ENCODE results near the gene RAP1GAP.

RAP1GAP gene

DNA sequence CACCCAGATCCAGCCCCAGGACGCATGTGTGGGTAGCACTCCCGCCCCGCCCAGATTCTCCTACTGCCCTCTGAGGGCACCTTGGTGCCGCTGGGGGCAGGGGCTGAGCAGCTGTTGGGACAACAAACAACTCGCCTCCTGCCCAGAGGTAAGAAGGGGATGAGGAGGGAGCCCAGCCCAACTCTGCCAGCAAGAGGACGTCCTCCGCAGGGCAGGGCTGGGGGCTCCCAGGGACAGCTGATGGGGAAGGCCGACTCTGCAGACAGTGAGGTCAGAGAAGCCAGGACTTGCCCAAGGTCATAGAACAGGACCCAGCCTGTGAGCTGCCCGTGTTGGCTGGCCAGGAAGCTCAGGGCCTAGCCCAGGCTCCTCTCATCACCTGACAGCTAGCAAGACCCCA lies 18.8 kb downstream of the RAP1GAP start:
- H3K27me3 Mint-ChIP-seq (ENCODE audit: low read depth) = peaks cover 34% of the 10 kb centered on the region
- peaks cover 9% of the 10 kb centered on the region for H3K4me1 Mint-ChIP-seq (ENCODE audit: low read depth)
- no peak overlapping the region for H3K27ac Mint-ChIP-seq
- peak overlapping the region; percentile 34 for H3K4me3 Mint-ChIP-seq
- H3K9me3 Mint-ChIP-seq = no peaks in the 10 kb centered on the region
- no peak for DNase-seq (ENCODE audit: low spot score)
- no peaks in the 10 kb centered on the region for H3K36me3 Mint-ChIP-seq (ENCODE audit: low read depth)

DNA sequence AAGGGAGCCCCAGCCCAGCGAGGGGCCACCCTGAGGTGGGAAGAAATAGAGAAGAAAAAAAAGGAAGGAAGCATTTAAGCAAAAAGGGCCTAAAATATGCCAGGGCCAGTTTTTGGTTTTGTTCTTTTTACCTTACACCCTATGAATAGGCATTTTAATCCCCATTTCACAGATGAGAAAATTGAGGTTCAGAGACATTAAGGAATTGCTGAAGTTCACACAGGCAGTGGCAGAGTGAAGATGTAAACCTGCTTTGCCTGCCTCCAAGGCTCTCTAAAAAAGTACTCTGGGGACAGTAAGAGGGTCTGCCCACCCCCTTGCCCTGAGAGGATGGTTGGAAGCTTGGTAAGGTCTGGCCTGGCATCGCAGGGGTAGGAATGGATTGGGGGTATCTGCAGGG lies 19.8 kb downstream of the RAP1GAP start:
- Mint-ChIP-seq H3K27ac (no peak overlapping the region), H3K27me3 (ENCODE audit: low read depth) (peaks cover 30% of the 10 kb centered on the region), H3K36me3 (ENCODE audit: low read depth) (no peaks in the 10 kb centered on the region), H3K4me1 (ENCODE audit: low read depth) (peaks cover 9% of the 10 kb centered on the region), H3K4me3 (no peak overlapping the region), H3K9me3 (no peaks in the 10 kb centered on the region)
- DNase-seq (ENCODE audit: low spot score) = no peak

DNA sequence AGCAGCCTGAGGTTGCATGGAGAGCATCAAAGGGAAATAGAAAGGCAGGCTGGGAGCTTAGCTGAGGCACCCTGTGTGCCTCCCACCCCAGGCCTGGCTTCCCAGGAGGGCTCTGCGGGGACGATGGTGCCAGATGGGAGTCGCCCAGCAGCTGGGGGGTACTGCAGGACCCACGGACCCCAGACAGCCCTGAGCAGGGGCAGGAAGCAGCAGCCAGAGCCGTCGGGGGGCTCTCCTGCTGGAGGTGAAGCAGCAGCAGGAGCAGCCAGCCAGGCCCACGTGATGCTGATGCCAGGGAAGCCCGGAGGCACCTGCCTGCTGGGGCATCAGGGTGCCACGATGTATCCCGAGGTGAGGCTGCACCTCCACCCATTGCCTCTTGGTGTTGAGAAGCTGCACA lies 20.4 kb downstream of the RAP1GAP start:
- Mint-ChIP-seq H3K27ac (no peak overlapping the region), H3K4me1 (ENCODE audit: low read depth) (peaks cover 9% of the 10 kb centered on the region), H3K9me3 (no peaks in the 10 kb centered on the region), H3K27me3 (ENCODE audit: low read depth) (peaks cover 28% of the 10 kb centered on the region), H3K36me3 (ENCODE audit: low read depth) (no peaks in the 10 kb centered on the region), H3K4me3 (no peak overlapping the region)
- no peak for DNase-seq (ENCODE audit: low spot score)

DNA sequence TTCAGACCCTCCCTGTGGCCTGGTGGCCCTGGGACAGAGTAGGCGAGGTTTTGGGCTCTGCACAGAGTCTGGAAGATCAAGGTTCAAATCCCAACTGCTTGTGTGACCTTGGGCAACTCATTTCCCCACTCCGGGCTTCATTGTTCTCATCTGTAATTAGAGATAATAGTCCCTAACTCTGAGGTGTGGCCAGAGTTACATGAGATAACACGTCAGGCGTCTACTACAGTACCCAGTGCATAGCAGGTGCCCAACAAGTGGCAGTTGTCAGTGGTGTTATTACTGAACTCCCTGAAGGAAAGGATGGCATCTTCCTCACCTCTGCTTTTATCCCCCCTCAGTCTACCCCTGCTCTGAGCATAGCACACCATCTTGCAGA lies 20.8 kb downstream of the RAP1GAP start:
- Mint-ChIP-seq H3K4me1 (ENCODE audit: low read depth) (peaks cover 9% of the 10 kb centered on the region), H3K36me3 (ENCODE audit: low read depth) (no peaks in the 10 kb centered on the region), H3K27me3 (ENCODE audit: low read depth) (peaks cover 27% of the 10 kb centered on the region), H3K9me3 (no peaks in the 10 kb centered on the region), H3K4me3 (no peak overlapping the region), H3K27ac (no peak overlapping the region)
- no peak for DNase-seq (ENCODE audit: low spot score)

DNA sequence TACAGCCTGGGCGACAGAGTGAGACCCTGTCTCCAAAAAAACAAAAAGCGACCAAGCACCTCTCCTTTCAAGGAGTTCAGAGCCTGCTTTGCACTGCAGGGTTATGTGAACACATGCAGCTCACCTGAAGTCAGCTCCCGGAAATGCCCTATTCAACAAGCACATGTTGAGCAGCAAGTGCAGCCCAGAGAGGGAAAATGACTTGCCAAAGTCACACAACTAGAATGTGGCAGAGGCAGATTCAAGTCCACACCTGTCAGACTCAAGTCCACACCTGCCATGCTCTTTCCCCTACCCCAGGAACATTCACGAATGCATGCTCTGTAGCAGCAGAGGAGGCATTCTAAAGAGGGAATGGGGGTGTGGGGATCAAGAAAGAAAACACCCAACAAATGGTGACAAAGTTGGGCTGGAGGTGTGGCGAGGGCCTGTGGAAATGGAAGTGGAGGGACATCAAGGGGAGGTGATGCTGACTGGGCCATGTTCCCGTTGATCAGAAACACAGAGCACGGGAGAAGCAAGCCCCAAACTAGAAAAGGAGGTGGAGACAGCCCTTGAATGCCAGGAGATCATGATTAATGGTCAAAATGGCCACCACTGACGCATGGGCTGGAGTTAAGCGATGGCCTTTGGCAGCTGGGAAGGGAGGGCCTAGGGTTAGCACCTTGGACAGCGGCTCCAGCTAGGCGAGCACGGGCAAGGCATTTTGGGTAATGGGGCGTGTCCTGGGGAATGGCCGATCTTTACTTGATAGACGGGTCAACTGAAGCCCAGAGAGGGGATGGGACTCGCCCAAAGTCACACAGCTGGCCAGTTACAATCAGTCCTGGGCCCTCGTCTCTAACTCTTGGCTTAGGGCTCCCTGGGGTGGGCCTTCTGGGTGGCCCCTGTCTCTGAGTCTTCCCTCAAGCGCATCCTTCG lies 21.5 kb downstream of the RAP1GAP start:
- peak; percentile 34 for DNase-seq (ENCODE audit: low spot score)
- no peak overlapping the region for H3K27ac Mint-ChIP-seq
- peaks cover 21% of the 10 kb centered on the region for H3K27me3 Mint-ChIP-seq (ENCODE audit: low read depth)
- H3K36me3 Mint-ChIP-seq (ENCODE audit: low read depth) = no peaks in the 10 kb centered on the region
- H3K9me3 Mint-ChIP-seq = no peaks in the 10 kb centered on the region
- no peak overlapping the region for H3K4me3 Mint-ChIP-seq
- H3K4me1 Mint-ChIP-seq (ENCODE audit: low read depth) = peaks cover 8% of the 10 kb centered on the region

DNA sequence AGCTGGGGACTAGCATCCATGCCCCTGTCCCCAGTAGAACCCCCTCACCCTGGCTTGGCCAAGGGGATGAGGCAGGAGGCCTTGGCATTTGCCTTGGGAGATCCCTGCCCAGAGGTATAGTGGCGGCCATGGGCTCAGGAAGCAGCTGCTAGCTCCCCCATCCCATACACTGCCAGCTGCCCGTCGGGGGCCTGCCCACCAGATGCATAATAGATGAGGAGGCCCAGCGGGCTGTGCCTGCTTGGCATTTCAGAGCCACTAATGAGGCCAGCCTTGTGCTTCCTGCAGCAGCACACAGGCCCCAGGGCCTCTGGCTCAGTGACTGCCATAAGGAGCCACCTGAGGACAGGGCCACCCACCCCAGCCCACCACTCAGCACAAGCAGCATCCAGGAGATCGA lies 23.6 kb downstream of the RAP1GAP start:
- DNase-seq (ENCODE audit: low spot score) = no peak
- no peaks in the 10 kb centered on the region for H3K9me3 Mint-ChIP-seq
- no peak overlapping the region for H3K27ac Mint-ChIP-seq
- no peaks in the 10 kb centered on the region for H3K36me3 Mint-ChIP-seq (ENCODE audit: low read depth)
- no peak overlapping the region for H3K4me3 Mint-ChIP-seq
- peaks cover 7% of the 10 kb centered on the region for H3K27me3 Mint-ChIP-seq (ENCODE audit: low read depth)
- H3K4me1 Mint-ChIP-seq (ENCODE audit: low read depth) = no peaks in the 10 kb centered on the region

DNA sequence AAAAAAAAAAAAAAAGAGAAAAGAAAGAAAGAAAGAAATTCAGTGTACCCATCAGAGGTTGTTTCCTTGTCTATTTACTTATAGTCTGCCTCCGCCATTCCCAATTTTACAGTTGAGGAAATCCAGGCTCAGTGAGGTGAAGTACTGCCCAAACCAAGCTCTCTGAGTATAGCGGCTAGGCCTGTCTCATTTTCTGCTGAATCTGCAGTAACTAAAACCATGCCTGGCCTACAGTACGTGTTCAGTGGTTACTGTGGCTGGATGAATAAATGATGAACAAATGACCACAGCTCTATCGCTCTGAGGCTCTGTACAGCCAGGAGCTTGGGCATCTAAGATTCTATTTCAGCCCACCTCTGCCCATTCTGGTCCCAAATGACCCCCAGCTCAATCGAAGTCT lies 24.3 kb downstream of the RAP1GAP start:
- no peaks in the 10 kb centered on the region for H3K36me3 Mint-ChIP-seq (ENCODE audit: low read depth)
- H3K4me1 Mint-ChIP-seq (ENCODE audit: low read depth) = no peaks in the 10 kb centered on the region
- H3K9me3 Mint-ChIP-seq = no peaks in the 10 kb centered on the region
- no peak for DNase-seq (ENCODE audit: low spot score)
- H3K4me3 Mint-ChIP-seq = no peak overlapping the region
- H3K27ac Mint-ChIP-seq = no peak overlapping the region
- H3K27me3 Mint-ChIP-seq (ENCODE audit: low read depth) = peaks cover 7% of the 10 kb centered on the region

DNA sequence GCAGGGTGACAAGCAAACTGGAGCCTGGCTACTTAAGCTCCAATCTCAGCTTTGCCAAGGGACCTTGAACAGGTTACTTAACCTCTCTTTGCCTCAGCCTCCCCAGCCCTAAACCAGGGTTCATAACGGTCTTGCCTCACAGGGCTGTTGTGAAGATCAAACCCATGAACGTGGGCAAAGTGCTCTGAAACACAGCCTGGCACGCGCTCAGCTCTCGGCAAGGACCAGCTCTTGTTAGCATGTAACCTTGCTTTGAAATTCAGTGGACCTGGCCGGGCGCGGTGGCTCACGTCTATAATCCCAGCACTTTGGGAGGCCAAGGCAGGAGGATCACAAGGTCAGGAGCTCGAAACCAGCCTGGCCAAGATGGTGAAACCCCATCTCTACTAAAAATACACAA lies 24.8 kb downstream of the RAP1GAP start:
- H3K4me3 Mint-ChIP-seq = no peak overlapping the region
- H3K9me3 Mint-ChIP-seq = no peaks in the 10 kb centered on the region
- no peaks in the 10 kb centered on the region for H3K36me3 Mint-ChIP-seq (ENCODE audit: low read depth)
- H3K27me3 Mint-ChIP-seq (ENCODE audit: low read depth) = peaks cover 3% of the 10 kb centered on the region
- no peak overlapping the region for H3K27ac Mint-ChIP-seq
- no peaks in the 10 kb centered on the region for H3K4me1 Mint-ChIP-seq (ENCODE audit: low read depth)
- no peak for DNase-seq (ENCODE audit: low spot score)

DNA sequence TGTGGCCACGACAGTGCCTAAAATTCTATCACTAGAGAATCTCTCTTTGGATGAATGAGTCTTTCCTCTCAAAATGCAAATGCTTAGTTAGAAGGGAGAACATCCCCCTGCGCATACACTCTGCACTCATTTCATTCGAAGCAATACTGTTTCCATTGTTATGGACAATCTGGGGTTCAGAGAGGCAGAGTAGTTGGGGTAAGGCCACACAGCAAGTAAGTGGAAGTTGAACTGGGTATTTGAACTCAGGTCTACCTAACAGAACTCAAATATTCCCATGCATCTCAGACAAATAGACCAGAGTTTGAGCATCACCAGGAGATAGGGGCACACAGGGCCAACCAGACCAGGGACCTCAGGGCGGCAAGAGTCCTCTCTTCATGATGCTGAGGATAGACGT lies 25.5 kb downstream of the RAP1GAP start:
- Mint-ChIP-seq H3K4me1 (ENCODE audit: low read depth) (no peaks in the 10 kb centered on the region), H3K36me3 (ENCODE audit: low read depth) (no peaks in the 10 kb centered on the region), H3K9me3 (no peaks in the 10 kb centered on the region), H3K27ac (no peak overlapping the region), H3K27me3 (ENCODE audit: low read depth) (no peaks in the 10 kb centered on the region), H3K4me3 (no peak overlapping the region)
- DNase-seq (ENCODE audit: low spot score) = no peak

DNA sequence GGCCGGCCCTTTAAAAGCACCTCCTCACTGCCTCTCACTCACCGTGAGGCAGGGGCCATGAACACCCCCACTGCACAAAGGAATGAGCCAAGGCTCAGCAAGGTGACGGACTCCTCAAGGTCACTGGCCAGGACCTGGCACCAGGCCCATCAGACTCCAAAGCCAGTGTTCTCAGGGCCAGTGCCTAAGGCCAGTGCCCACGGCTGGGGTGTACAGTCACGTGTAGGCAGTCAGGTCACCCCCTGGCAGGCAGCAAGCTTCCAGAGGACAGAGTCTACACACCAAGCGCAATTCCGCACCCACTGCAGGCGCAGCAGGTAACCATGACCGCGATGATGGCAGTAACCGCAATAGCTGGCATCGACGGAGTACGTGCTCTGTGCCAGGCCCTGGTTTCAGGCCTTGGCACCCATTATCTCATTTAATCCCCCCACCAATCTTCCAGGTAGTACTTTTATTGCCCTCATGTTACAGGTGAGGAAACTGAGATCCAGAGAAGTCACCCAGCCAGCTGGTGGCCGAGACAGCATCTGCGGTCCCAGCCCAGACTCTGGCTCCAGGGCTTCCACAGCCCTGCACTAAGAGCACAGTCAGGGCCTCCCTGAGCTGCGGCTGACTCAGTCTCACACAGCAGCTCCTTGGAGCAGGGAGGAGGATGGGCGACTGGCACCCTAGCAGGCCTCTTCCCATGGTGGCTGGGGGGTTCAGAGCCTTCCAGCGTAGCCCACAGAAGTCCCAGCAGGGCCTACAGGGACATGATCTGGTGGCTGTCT lies 27.0 kb downstream of the RAP1GAP start:
- Mint-ChIP-seq H3K9me3 (no peaks in the 10 kb centered on the region), H3K27me3 (ENCODE audit: low read depth) (no peaks in the 10 kb centered on the region), H3K27ac (no peak overlapping the region), H3K4me3 (no peak overlapping the region), H3K4me1 (ENCODE audit: low read depth) (no peaks in the 10 kb centered on the region), H3K36me3 (ENCODE audit: low read depth) (no peaks in the 10 kb centered on the region)
- no peak for DNase-seq (ENCODE audit: low spot score)

DNA sequence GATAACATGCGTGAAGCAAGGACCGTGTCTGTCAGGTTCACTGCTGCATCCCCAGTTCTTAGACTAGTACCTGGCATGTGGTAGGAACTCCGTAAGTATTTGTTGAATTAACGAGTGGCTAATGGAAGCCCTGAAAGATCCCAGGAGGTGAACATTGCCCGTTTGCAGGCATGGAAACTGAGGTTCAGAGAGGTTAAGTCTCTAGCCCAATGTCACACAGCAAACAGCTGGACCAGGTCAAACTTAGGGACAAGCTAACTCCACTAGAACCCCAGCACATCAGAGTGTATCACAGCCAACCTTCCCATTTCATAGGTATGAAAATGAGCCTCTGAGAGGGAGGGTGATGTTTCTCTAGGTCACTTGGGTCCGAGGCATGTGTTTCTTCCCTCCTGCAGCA lies 27.6 kb downstream of the RAP1GAP start:
- Mint-ChIP-seq H3K9me3 (no peaks in the 10 kb centered on the region), H3K27me3 (ENCODE audit: low read depth) (no peaks in the 10 kb centered on the region), H3K27ac (no peak overlapping the region), H3K4me1 (ENCODE audit: low read depth) (no peaks in the 10 kb centered on the region), H3K36me3 (ENCODE audit: low read depth) (no peaks in the 10 kb centered on the region), H3K4me3 (no peak overlapping the region)
- DNase-seq (ENCODE audit: low spot score) = no peak

DNA sequence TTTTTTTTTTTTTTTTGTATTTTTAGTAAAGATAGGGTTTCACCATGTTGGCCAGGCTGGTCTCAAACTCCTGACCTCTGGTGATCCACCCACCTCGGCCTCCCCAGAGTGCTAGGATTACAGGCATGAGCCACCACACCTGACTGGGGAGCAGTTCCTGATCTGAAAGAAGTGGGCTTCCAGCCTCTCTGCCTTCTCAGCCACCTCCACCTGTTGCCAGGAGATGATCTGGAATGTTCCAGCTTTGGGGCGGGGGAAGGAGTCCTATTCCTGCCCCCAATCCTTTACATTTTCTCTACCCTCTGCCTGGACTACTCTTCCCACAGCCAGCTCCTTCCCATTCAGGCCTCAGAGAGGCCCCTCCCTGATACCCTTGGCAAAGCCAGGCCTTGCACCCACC lies 28.1 kb downstream of the RAP1GAP start:
- Mint-ChIP-seq H3K27me3 (ENCODE audit: low read depth) (no peaks in the 10 kb centered on the region), H3K27ac (no peak overlapping the region), H3K4me1 (ENCODE audit: low read depth) (no peaks in the 10 kb centered on the region), H3K36me3 (ENCODE audit: low read depth) (no peaks in the 10 kb centered on the region), H3K9me3 (no peaks in the 10 kb centered on the region), H3K4me3 (no peak overlapping the region)
- no peak for DNase-seq (ENCODE audit: low spot score)

DNA sequence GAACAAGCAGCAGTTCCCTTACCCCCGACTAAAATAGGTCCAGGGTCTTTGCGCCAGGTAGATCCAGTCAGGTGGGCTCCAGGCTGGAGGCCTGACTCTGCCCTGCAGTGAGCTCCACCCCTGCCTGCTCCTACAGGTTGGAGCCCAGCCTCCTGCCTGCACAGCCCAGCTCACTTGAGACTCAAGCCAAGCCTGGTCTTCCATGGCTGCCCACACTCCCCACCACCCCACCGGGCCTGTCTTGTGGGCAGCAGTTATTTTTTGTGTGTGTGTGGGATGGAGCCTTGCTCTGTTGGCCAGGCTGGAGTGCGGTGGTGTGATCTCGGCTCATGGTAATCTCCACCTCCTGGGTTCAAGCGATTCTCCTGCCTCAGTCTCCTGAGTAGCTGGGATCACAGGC lies 28.5 kb downstream of the RAP1GAP start:
- no peaks in the 10 kb centered on the region for H3K36me3 Mint-ChIP-seq (ENCODE audit: low read depth)
- H3K9me3 Mint-ChIP-seq = no peaks in the 10 kb centered on the region
- H3K27ac Mint-ChIP-seq = no peak overlapping the region
- H3K27me3 Mint-ChIP-seq (ENCODE audit: low read depth) = no peaks in the 10 kb centered on the region
- no peaks in the 10 kb centered on the region for H3K4me1 Mint-ChIP-seq (ENCODE audit: low read depth)
- H3K4me3 Mint-ChIP-seq = no peak overlapping the region
- no peak for DNase-seq (ENCODE audit: low spot score)

DNA sequence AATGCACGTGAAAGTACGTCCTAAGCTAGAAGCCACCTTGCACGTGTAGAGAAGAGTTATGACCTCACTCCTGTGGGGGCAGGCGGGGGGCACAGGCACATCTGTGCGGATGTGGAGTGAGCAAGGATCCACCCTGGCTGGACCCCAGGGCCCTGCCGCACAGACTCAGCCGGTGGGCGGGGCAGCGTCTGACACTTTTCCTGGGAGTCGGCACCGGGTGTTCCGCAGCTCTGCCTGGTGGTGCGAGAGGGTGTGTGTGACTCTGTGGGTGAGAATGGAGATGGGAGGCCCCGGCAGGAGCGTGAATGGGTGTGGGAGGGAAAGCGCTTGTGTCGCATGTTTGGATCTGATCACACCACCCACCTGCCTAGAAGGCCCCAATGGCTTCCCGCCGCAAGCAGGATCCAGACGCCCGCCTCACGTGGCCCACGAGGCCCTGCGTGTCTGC lies 29.5 kb downstream of the RAP1GAP start:
- Mint-ChIP-seq H3K27ac (no peak overlapping the region), H3K4me1 (ENCODE audit: low read depth) (no peaks in the 10 kb centered on the region), H3K9me3 (no peaks in the 10 kb centered on the region), H3K27me3 (ENCODE audit: low read depth) (no peaks in the 10 kb centered on the region), H3K4me3 (no peak overlapping the region), H3K36me3 (ENCODE audit: low read depth) (no peaks in the 10 kb centered on the region)
- no peak for DNase-seq (ENCODE audit: low spot score)

Measured in T-helper 2 cell treated with Interferon-gamma antibody and Interleukin-4, amounts not matched to agents 5 μg/mL and 100 μg/mL, for 36 hours (primary cell).